GM21381 (cell line): ENCODE results near the gene ELK4.

ENCODE experiments used
- ATAC-seq: cut with Tn5 transposase; IDR thresholded peaks from one replicate; pipeline ENCODE4 v1.9.1; 2021; ENCODE audit warnings: mild to moderate bottlenecking, moderate library complexity; ENCODE audit not compliant: unreplicated experiment

Gene ELK4

GRCh38 chr1:205583461-205584130 is 48.2 kb downstream of the ELK4 start:
- ATAC-seq: no peak

GRCh38 chr1:205582471-205583291 is 49.1 kb downstream of the ELK4 start:
- ATAC-seq: no peak

- no peak for ATAC-seq
Observed at GRCh38 chr1:205582046-205582445, 49.8 kb downstream of the ELK4 start.

DNA sequence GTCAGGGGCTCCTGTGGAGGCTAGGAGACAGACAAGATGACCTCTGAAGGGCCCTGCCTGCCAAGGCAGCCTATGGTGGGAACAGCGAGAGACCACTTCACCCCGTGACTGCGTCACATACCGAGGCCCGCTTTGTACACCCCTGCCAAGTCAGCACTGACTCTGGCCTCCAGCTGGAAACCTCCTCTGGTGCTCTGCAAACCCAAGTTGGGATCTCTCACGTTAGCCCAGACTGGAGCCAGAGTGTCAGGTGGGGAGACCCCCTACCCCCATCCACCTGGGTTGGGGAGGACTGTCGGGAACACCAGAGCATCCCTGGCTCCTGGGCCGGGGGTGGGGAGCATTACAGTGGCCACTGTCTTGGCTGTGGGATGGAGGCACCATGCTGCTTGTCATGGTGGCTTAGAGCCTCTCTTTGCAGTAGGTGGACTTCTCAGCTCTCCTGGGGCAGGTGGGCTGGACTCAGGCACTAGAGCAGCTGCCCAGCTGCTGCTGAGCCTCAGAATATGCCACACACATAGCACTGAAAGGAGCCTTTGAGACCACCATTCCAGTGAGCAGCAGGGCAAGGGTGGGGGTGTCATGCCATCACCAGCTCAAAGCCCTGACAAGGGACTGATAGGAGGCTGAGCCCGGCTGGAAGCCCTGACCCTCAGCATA is 50.4 kb downstream of the ELK4 start:
- ATAC-seq: no peak

GRCh38 chr1:205580923-205581180 is 51.0 kb downstream of the ELK4 start:
- ATAC-seq: no peak

GRCh38 chr1:205580140-205580922 is 51.5 kb downstream of the ELK4 start:
- no peak for ATAC-seq

- no peak for ATAC-seq
Observed at GRCh38 chr1:205579711-205580110, 52.1 kb downstream of the ELK4 start.

DNA sequence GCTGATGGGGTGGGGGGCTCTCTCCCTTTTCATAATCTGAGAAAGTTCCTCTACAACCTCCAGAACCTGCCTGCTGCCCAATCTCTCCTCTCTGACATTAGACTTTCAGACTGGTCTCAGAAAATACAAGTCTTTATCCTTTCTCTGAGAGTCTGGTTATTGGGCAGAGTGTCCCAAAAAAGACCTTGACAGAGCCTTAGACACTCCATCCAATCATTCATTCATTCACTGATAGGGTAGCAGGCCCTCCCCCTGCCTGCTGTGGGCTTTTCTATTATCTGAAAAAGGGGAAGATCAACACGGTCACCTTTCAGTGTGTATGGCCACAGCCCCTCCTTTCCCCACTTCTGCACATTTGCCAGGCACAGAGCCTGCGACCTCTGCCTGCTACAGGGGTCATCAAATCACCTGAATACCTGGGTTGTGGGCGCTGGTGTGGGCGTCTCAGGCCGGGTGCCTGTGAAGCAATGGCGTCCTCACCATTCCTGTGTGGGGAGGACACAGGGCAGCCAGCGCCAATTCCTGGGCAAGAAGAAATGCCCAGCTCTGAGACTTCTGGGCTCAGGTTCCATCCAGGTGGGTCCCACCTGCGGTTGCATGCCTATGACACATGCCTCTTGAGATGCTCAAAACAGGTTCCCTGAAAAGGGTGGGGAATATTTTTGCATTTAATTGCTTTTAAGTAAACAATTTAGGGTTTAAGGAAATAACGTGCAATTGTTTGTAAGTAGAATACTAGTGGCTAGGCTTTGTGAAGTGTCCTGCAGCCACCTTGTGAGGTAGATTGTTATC is 52.8 kb downstream of the ELK4 start:
- ATAC-seq: no peak

- ATAC-seq: no peak
Observed at GRCh38 chr1:205577874-205578658, 53.7 kb downstream of the ELK4 start.

DNA sequence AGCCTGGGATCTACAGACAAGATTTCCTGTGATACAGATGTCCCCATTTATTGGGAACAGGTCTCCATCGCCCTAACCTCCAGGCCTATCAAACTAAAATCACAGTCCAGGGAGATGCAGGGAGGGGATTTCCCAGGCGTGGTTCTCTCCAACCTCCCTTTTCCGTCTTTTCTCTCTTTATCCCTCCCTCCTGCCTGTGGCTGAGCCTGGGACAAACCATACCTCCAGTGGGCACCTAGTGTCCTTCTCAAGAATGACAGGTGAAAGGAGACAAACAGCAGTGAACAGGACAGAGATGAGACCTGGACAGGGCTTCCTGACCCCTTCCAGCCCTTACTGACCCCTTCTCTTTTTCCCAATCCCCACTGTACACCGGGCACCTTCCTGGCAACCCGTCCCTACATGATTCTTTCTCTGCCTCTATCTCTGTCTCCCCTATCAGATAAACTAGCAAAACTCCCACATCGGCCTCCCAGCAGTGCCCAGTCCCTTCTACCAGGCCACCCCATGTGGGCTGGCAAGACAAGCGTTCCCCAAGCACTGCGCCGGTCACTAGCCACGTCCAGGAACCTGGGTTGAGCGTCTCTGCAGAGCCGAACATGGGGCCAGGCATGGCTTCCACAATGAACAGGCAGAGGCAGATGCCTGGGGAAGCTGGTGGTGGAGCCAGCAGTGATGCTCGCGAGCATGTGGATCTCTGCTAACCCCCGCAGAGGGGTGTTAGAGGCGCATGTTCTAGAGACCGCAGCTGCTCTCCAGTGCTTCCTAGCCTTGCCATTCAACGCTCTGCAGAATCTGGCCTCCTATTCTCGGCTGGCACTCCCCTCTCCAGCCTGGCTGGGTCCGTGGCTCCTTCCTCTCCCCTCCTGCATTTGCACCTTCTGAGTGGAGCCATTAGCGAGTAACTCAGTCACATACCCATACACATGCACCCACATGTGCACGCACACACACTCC is 54.7 kb downstream of the ELK4 start:
- ATAC-seq: no peak

- no peak for ATAC-seq
Observed at GRCh38 chr1:205576011-205576410, 55.8 kb downstream of the ELK4 start.

GRCh38 chr1:205575294-205575885 is 56.4 kb downstream of the ELK4 start:
- no peak for ATAC-seq

GRCh38 chr1:205572421-205572820 is 59.4 kb downstream of the ELK4 start:
- no peak for ATAC-seq

- ATAC-seq: no peak
Observed at GRCh38 chr1:205571747-205572146, 60.1 kb downstream of the ELK4 start.

DNA sequence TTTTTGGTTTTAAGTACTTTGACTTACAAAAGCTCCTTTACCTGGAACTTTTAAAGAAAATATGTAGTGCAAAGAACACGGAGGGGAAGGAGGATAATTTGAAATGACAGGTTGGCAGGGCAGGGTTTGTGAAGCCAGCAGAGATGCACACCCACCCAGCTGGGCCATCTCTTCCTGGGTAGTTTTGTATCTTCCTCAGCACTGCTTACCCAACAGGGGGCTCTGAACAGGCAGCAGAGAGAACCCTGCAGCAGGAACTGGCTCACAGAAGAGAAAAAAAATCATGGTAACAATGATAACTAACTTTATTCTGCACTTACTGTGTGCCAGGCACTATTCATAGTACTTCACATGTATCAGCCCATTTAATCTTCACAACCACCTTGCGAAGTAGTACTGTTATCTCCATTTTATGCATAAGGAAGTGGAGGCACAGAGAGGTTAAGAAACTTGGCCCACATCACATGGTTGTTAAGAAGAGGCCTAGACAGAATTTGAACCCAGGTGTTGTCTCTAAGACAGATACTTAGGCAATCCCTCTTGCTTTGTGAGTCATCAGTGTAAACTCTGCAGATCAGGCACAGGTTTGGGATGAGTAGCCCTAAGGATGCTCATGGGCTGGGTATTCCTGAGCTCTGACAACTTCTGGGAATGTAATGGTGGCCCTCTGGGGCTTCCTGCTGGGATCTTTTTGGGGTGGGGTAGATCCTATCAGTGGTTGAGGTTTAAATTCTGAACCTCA is 60.8 kb downstream of the ELK4 start:
- ATAC-seq: no peak

GRCh38 chr1:205570173-205570501 is 61.7 kb downstream of the ELK4 start:
- ATAC-seq: no peak

GRCh38 chr1:205569411-205570172 is 62.2 kb downstream of the ELK4 start:
- ATAC-seq: no peak
